ENCODE results near the gene TOM1L2. TPM values are rescaled to one million over a fixed set of nuclear protein-coding genes. Genes with fewer than 3 reads are reported as not detected.

TOM1L2 gene
- total RNA-seq, 1 experiment from 2014 or later = 32.0 TPM

GRCh38 chr17:17866425-17866824, 105.8 kb downstream of the TOM1L2 start:
- Histone ChIP-seq H3K27ac (no peak overlapping the region), H3K9me3 (replicated peaks) (no peaks in the 10 kb centered on the region), H3K27me3 (replicated peaks) (no peaks in the 10 kb centered on the region), H3K36me3 (peaks cover 28% of the 10 kb centered on the region), H3K4me1 (replicated peaks) (no peaks in the 10 kb centered on the region), H3K4me3 (no peak overlapping the region)
- DNase-seq (ENCODE audit: low read depth in 1 of 2, low spot score in 2 of 2) = no peak

GRCh38 chr17:17865035-17865434, 107.2 kb downstream of the TOM1L2 start:
- H3K36me3 ChIP-seq = peaks cover 25% of the 10 kb centered on the region
- no peak for DNase-seq (ENCODE audit: low read depth in 1 of 2, low spot score in 2 of 2)

DNA sequence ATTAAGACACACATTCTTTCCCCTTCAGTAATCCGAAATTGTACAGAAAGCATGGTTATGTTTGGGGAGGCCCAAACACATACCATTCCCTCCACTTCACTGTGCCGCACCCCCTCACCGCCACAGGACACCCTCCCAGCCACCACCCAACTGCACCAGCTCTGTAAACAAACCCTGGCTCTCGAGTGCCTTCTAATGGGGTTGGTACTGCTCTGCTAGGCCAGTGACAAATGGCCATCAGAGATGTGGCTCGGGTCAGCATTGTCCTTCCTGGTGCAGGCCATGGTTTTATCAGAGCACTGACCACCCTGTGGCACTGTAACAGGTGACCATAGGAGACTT, 111.5 kb downstream of the TOM1L2 start:
- Histone ChIP-seq H3K36me3 (peaks cover 2% of the 10 kb centered on the region; the same call in 1 of the 2 replicates), H3K27ac (no peak overlapping the region), H3K9me3 (replicated peaks) (no peaks in the 10 kb centered on the region), H3K4me3 (no peak overlapping the region), H3K27me3 (replicated peaks) (no peaks in the 10 kb centered on the region), H3K4me1 (replicated peaks) (no peaks in the 10 kb centered on the region)
- no peak for DNase-seq (ENCODE audit: low read depth in 1 of 2, low spot score in 2 of 2)

More at GRCh38 chr17:17865035-17865434, 107.2 kb downstream of the TOM1L2 start:
- no peaks in the 10 kb centered on the region for H3K4me1 ChIP-seq (replicated peaks)
- H3K27me3 ChIP-seq (replicated peaks) = no peaks in the 10 kb centered on the region
- H3K9me3 ChIP-seq (replicated peaks) = no peaks in the 10 kb centered on the region
- H3K27ac ChIP-seq = no peak overlapping the region
- no peak overlapping the region for H3K4me3 ChIP-seq

DNA sequence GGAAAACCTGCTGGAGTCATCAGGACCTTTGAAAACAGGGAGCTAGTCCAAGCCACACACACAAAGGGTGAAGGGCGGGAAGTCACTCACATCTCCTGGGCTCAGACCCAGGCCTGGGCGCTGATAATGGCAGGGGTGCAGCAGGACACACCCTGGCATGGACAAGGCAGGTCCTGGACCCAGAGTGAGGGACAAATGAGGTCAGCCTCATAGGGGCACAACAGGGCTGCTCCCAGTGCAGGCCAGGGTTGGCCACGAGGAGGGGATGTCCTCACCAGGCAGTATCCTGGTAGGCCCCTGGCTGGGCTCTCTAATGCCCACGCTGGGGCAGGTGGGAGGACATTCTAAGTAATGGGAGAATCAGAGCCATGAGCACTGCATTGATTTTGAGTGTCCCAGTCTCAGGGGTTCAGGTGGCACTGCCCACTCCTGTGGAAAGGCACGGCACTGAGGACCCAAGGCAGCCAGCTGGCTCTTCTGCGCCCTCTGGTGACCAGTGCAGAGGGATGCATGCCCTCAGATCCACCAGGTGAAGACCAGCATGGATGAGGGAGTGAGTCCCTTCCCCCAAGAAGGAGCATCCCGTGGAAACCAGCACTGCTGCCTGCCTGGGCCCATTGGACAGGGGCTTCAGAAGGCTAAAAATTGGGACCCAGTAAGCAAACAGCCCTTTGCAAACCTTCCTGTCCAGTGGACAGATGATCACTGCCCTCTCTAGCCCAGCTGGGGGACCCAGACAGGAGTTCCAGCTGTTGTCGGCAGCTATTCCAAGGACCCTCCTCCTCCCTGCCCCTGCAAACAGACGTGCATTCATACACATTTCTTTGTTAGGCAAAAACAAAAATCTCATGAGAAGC, 112.1 kb downstream of the TOM1L2 start:
- Histone ChIP-seq H3K36me3 (peaks cover 2% of the 10 kb centered on the region; the same call in 1 of the 2 replicates), H3K4me3 (no peak overlapping the region), H3K4me1 (replicated peaks) (no peaks in the 10 kb centered on the region), H3K9me3 (replicated peaks) (no peaks in the 10 kb centered on the region), H3K27me3 (replicated peaks) (no peaks in the 10 kb centered on the region), H3K27ac (no peak overlapping the region)
- DNase-seq (ENCODE audit: low read depth in 1 of 2, low spot score in 2 of 2) = peak; percentile 54 to 62

DNA sequence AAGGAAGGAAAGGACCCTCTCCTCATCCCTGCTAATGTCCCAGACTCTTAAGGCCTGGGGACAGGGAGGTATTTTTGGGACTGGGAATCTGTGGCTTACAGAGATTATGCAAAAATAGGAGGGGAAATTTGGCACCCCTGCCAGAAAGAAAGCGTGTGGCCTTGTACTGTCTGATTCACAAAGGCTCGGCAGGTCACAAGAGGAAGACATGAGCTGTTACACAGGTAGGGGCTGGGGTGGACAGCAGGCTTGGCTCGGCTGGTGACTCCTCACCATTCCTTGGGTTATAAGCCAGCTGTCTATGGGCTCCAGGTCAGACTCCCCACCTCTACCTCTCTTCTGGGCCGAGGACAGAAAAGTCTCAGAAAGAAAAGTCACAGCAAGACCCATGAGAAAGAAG, 114.7 kb downstream of the TOM1L2 start:
- DNase-seq (ENCODE audit: low read depth in 1 of 2, low spot score in 2 of 2) = no peak
- H3K36me3 ChIP-seq = no peaks in the 10 kb centered on the region; the same call in 1 of the 2 replicates
- H3K4me3 ChIP-seq = no peak overlapping the region
- no peaks in the 10 kb centered on the region for H3K9me3 ChIP-seq (replicated peaks)
- H3K4me1 ChIP-seq (replicated peaks) = peaks cover 13% of the 10 kb centered on the region
- no peak overlapping the region for H3K27ac ChIP-seq
- no peaks in the 10 kb centered on the region for H3K27me3 ChIP-seq (replicated peaks)

- H3K9me3 ChIP-seq (replicated peaks) = no peaks in the 10 kb centered on the region
- no peaks in the 10 kb centered on the region for H3K27me3 ChIP-seq (replicated peaks)
- H3K4me1 ChIP-seq (replicated peaks) = peaks cover 13% of the 10 kb centered on the region
- DNase-seq (ENCODE audit: low read depth in 1 of 2, low spot score in 2 of 2) = no peak
- H3K27ac ChIP-seq = no peak overlapping the region
- no peaks in the 10 kb centered on the region; the same call in 1 of the 2 replicates for H3K36me3 ChIP-seq
- no peak overlapping the region for H3K4me3 ChIP-seq
These were observed 115.8 kb downstream of the TOM1L2 start for GRCh38 chr17:17856386-17856785.

DNA sequence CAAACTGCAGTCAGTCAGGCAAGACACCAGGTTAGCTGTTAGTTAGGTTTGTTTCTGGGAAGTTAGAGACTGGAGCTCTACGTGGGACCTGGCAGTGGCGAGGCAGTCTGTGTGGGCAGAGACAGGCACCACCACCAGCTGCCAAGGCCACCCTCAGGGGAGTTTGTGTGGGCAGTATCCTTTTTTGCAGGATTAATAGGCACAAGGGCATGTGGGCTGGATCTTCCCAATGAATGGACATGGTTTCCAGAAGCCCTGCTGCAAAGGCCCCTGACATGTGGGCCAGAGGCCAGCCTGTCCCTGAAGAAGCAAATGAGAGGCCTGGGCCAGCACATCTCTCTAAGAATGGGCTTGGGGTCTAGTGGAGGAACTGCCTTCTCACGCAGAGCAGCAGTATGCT, 116.2 kb downstream of the TOM1L2 start:
- Histone ChIP-seq H3K27ac (no peak overlapping the region), H3K36me3 (no peaks in the 10 kb centered on the region; the same call in 1 of the 2 replicates), H3K27me3 (replicated peaks) (no peaks in the 10 kb centered on the region), H3K4me3 (no peak overlapping the region), H3K9me3 (replicated peaks) (no peaks in the 10 kb centered on the region), H3K4me1 (replicated peaks) (peaks cover 13% of the 10 kb centered on the region)
- no peak for DNase-seq (ENCODE audit: low read depth in 1 of 2, low spot score in 2 of 2)

DNA sequence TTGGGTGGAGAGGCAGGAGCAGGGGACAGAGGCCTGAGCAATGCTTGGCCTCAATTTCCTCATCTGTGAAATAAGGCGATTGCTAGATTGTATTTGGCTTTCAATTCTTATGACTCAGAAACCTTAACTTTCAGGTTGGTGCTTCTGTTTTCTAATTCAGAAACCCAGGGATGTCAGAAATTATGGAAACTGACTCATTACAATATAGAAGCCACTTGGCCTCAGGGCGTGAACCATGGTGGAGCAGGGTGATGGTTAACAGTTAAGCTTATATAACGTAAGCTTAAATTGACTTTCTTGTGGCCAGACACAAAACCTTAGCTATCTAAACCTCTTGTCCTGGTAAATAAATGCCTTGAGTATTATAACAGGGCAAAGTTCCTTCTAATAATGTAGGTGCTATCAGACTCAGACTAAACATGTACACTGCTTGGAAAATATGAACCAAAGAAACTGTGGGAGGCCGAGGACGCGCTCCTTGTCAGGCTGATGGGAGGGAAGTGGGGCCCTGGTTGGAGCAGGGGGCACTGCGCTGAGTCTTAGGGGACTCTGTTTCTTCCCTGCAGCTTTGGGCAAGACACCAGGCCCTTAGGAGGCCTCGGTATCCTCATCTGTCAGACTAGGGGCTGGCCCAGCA, 118.3 kb downstream of the TOM1L2 start:
- peaks cover 5% of the 10 kb centered on the region for H3K36me3 ChIP-seq
- no peak for DNase-seq (ENCODE audit: low read depth in 1 of 2, low spot score in 2 of 2)
- H3K4me1 ChIP-seq (replicated peaks) = peaks cover 13% of the 10 kb centered on the region
- no peaks in the 10 kb centered on the region for H3K9me3 ChIP-seq (replicated peaks)
- no peaks in the 10 kb centered on the region for H3K27me3 ChIP-seq (replicated peaks)
- no peak overlapping the region for H3K4me3 ChIP-seq
- H3K27ac ChIP-seq = no peak overlapping the region

DNA sequence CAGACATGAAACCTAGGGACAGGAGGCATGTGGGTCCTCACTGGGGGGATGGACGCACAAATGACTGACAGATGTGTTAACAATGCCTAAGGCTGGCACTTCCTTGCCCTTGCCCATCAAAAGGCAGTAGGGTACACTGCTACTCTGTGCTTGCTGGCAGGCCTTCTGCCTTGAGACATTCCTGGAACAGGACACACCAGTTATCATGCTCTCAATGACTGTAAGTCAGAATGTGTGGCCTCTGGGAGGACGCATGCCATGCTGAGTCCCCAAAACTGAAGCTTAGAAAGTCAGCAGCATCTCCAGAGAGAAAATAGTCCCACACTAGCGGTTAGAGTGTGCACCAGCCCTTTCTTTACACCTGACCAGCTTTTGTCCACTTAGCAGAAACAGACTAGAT, 119.3 kb downstream of the TOM1L2 start:
- no peak overlapping the region for H3K4me3 ChIP-seq
- H3K27ac ChIP-seq = no peak overlapping the region
- no peaks in the 10 kb centered on the region for H3K27me3 ChIP-seq (replicated peaks)
- DNase-seq (ENCODE audit: low read depth in 1 of 2, low spot score in 2 of 2) = no peak
- peaks cover 13% of the 10 kb centered on the region for H3K4me1 ChIP-seq (replicated peaks)
- peaks cover 9% of the 10 kb centered on the region for H3K36me3 ChIP-seq
- H3K9me3 ChIP-seq (replicated peaks) = no peaks in the 10 kb centered on the region

GRCh38 chr17:17851103-17852002, 120.8 kb downstream of the TOM1L2 start:
- H3K9me3 ChIP-seq (replicated peaks) = no peaks in the 10 kb centered on the region
- H3K4me1 ChIP-seq (replicated peaks) = peaks cover 13% of the 10 kb centered on the region
- no peak overlapping the region for H3K4me3 ChIP-seq
- H3K27me3 ChIP-seq (replicated peaks) = no peaks in the 10 kb centered on the region
- DNase-seq (ENCODE audit: low read depth in 1 of 2, low spot score in 2 of 2) = no peak
- peaks cover 24% of the 10 kb centered on the region for H3K36me3 ChIP-seq
- H3K27ac ChIP-seq = no peak overlapping the region

GRCh38 chr17:17849845-17850373, 122.3 kb downstream of the TOM1L2 start:
- Histone ChIP-seq H3K27ac (no peak overlapping the region), H3K36me3 (peaks cover 27% of the 10 kb centered on the region), H3K9me3 (replicated peaks) (no peaks in the 10 kb centered on the region), H3K4me3 (no peak overlapping the region), H3K27me3 (replicated peaks) (no peaks in the 10 kb centered on the region), H3K4me1 (replicated peaks) (peaks cover 13% of the 10 kb centered on the region)
- no peak for DNase-seq (ENCODE audit: low read depth in 1 of 2, low spot score in 2 of 2)

GRCh38 chr17:17849147-17849820, 122.9 kb downstream of the TOM1L2 start:
- Histone ChIP-seq H3K4me1 (replicated peaks) (peaks cover 13% of the 10 kb centered on the region), H3K27ac (no peak overlapping the region), H3K36me3 (peaks cover 27% of the 10 kb centered on the region), H3K27me3 (replicated peaks) (no peaks in the 10 kb centered on the region), H3K9me3 (replicated peaks) (no peaks in the 10 kb centered on the region), H3K4me3 (no peak overlapping the region)
- no peak for DNase-seq (ENCODE audit: low read depth in 1 of 2, low spot score in 2 of 2)
